HG03460 (cell line): ENCODE data around the gene THADA.

Source experiments
- ATAC-seq: cut with Tn5 transposase; IDR thresholded peaks from one replicate; pipeline ENCODE4 v1.9.1; 2021; ENCODE audit not compliant: unreplicated experiment

The THADA gene

DNA sequence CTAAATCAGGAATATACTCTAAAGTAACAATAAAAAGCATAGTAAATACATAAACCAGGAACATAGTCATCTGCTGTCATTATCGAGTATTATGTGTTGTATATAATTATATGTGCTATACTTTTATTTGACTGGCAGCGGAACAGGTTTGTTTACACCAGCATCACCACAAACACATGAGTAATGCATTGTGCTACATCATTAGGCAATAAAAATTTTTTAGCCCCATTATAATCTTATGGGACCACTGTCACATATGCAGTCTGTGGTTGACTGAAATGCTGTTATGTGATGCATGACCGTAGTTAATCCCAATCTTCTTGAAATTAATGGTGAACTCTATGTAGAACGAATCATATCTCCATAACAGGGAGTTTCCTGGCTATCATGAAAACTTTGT is 232.7 kb downstream of the THADA start:
- no peak for ATAC-seq

- ATAC-seq: no peak
These were observed 234.6 kb downstream of the THADA start for GRCh38 chr2:43361286-43361685.

DNA sequence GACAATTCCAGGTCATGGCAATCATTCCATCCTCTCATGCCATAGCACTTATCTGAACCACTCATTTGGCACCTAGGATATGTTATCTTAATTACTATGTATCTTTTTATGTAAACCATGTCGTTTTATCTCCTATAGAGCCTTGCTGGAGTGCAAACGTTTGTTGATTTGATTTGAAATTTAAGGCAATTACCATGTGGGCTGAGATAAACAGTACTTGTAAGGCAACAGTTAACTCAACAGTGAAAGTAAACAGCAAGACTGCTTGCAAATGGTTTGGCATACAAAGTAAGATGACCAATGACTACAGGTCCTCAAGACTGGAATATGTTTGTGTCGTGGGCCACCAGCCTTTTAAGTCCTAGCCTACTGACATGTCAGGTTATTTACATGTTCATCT is 235.7 kb downstream of the THADA start:
- ATAC-seq: no peak

DNA sequence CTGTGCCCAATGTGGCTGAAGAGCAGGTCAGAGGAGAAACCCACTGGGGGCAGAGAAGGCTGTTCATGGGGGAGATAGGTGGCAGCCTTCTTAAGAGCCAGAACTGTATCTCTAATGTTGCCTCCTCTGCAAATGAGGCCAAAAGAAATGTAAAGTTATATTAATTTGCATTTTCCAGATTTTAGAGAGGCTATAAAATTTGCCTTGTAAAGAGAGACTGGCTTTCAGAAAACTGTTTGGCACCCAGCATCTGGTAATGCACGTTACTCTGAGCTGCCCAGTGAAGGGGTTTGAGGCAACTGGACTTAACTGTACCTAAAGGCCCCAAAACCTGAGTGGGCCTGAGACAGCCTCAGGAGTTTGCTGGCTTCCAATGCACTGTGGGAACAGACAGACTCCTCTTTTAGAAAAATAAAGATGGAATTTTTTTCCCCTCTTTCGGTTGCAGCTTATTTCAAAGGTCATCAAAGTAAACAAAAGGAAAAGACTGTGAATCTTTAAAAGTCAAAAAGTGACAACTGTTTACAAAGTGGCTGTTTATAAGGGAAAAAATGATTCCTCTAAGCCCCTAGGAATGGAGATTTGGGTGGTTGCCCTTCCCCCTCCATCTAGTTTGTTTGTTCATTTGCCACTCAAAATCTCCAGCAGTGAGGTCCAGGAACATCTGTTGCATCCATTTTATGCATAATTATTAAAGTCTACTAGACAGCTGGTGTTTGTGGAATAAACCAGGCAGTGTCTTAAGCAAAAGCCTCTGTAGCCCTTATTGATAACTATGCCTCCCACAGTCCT is 237.2 kb downstream of the THADA start:
- ATAC-seq: no peak

DNA sequence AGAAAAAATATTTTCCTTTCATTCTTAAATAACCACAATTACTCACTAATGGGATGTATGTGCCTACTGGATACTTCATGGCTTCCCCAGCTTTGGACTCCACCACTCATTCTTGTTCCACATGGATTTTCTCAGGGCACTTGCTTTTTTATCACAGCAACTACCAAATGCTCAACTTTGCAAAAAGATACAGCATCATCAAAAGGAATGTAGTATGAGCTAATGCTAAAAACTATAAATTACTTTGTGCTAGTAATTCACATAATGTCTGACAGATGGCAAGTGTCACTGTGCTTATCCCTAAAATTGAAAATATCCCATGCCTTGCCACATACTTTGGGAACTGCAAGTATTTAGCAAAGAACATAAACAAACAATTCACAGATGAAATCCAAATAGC is 239.1 kb downstream of the THADA start:
- no peak for ATAC-seq

GRCh38 chr2:43355399-43355798 is 240.4 kb downstream of the THADA start:
- ATAC-seq: no peak

GRCh38 chr2:43349904-43350303 is 245.9 kb downstream of the THADA start:
- no peak for ATAC-seq

GRCh38 chr2:43348908-43349661 is 246.8 kb downstream of the THADA start:
- no peak for ATAC-seq

DNA sequence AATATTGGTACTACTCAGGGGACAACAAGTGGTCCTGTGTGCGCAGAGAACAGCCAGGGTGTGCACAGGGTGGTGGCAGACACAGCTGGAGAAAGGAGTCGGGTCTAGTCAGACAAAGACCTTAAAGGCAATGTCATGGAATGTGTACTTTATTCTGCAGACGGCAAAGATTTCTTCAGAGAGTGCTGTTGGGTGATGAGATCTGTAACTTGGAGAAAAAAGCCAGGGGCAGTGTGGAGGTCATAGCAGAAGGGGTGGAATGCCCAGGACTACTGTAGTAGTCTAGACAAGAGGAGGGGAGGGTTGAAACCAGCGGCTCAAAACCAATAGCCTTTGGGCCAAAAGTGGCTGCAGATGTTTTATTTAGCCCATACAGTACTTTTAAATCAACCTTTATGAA is 248.1 kb downstream of the THADA start:
- no peak for ATAC-seq

GRCh38 chr2:43346602-43347567 is 249.0 kb downstream of the THADA start:
- no peak for ATAC-seq

DNA sequence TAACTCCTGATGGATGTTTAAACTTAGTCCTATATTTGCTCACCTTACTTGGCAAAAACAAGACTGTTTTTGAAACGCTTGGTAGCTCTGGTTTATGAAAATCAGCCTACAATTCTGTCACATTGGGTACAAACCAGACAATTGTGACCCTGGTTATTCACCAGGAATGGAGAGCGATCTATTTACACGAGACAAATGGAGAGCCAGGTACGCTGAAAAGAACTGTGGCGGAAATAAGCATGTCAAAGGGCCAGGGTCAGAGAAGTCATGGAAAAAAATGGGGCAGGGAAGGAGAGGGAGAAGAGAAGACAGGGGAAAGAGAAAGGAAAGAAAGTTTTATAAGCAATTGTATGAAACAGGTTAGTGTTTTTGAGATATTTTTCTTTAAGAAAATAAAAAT is 250.0 kb downstream of the THADA start:
- ATAC-seq: no peak

DNA sequence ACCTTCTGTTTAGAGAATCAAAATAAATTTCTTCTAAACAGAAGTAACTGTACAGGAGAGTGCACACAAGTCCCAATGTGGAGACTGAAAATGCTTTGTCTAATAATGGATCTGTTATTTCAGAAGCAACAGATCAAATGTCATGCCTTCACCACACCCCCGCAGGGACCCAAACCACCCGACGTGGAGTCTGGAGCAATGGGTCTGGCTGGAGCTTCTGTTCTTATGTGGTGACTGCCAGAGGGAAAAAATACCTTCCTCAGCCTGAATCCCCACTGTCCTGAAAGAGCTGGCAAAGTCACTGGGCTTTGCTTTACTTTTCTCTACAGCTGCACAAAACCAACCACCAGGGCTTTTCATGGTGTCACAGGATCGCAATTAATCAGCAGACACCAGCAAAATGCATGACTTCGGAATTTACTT is 250.4 kb downstream of the THADA start:
- no peak for ATAC-seq

GRCh38 chr2:43344868-43345373 is 250.9 kb downstream of the THADA start:
- no peak for ATAC-seq

DNA sequence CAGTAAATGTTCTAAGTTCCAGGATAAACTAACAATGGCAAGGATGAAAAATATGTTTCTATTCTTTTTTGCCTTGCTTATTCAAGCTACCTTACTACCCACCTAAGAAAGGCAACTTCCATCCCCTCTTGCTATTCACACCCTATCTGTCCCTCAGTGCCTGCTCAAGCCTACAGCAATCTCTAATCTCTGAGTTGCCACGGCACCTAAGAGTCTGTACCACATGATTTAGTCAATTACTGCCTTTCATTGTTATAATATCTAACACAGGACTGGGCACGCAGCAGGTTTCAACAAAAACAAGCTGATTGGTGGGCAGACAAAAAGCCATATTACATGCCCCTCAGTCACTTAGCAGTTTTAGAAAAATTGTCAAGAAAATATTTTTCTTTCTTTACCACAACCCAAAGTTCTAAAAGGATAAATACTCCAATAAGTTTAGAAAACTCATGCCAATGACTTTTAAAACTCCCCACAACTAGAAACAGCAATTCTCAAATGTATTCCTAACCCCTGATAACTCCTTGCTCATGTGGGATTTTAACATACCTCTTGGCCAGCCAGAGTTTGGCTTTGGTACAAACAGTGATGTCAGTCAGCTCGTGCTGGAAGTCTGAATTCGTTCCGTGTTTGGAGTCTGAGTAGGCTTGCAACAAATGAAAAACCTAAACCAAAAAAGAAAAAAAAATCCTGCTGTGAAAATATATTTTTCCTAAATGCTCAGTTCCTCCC is 252.1 kb downstream of the THADA start:
- no peak for ATAC-seq

GRCh38 chr2:43341959-43342757 is 253.7 kb downstream of the THADA start:
- ATAC-seq: no peak

DNA sequence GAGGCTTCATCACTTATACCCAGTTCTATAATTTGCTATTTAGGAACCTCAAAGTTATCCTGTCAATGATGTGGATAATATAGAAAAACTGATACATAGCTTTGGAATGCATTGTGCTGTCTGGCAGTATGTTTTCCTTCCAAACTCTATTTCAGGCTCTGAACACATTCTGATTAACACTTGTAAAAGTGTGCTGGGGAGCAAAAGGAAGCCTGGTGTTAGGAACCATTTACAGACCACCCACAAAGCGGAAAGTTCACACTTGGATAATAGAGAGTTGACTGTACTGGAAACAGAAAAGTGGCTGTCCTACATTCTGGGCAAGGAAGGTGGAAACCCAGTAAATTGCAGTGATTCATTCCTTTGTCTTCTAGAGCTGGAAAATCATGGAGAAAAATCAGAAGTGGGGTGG is 254.9 kb downstream of the THADA start:
- no peak for ATAC-seq

GRCh38 chr2:43340066-43340465 is 255.8 kb downstream of the THADA start:
- ATAC-seq: no peak

DNA sequence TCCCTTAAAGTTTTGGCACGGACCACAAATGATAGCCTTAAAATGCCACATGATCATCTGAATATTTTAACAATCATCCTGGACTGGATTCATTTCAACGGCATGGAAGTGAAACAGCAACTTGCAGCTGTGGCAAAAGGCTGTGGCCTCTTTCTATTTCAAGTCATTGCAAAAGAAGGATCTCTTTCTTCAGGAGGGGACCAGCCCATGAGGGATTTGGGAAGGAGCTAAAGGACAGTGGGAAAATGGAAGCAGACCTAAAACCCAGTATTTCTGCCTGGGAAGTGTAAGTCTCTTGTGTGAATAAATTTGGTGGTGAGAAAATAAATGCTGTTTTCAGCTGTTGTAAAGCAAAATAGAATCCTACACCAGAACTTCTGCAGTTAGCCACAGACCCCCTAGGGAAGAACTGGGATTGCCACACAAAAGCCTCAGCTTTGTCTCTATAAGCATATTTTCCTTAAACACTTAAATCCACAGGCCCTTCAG is 262.1 kb downstream of the THADA start:
- no peak for ATAC-seq

DNA sequence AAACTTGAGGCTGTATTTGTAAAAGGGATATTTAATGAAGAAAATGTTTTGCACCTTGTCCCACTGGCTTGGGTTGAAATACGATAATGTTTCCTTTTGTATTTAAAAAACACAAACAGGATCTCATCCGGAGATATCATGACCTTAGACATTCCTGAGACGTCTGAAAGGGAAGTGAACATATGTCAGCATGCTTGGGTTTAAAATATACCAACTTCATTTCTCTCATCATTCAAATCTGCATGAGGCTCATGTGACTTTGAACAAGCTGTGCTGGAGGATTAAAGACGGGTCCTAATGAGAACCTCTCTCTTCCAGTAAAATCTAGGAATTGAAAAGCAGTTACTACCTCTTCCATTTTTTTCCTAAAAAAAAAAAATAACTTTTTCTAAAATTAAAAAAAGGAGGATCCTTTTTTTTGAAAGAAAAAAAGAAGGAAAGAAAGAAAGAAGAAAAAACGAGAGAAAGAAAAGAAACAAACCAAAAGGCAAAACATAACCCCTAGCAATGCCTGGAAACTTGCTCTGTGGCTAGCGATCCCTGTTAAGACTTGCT is 262.7 kb downstream of the THADA start:
- ATAC-seq: no peak
